Muscle layer of duodenum (tissue), 2 donors: ENCODE results near the gene CDC23.

Experiments used
- H3K27ac ChIP-seq: one replicate; pipeline ENCODE4 v1.7.0; 2013; ENCODE audit warnings: mild to moderate bottlenecking, low read length
- H3K27me3 ChIP-seq: one replicate; pipeline ENCODE4 v1.7.0; 2013; ENCODE audit warnings: low read depth, mild to moderate bottlenecking, control low read depth, low read length
- H3K36me3 ChIP-seq, 2 donors: one replicate each; pipeline ENCODE4 v1.7.0; 2013; ENCODE audit warnings: low read length in 2 of 2, control low read depth in 1 of 2, mild to moderate bottlenecking in 1 of 2; ENCODE audit not compliant: insufficient read depth in 2 of 2, control insufficient read depth in 1 of 2
- H3K4me1 ChIP-seq, 2 donors: one replicate each; pipeline ENCODE4 v1.7.0; 2013; ENCODE audit warnings: low read length in 2 of 2, mild to moderate bottlenecking in 2 of 2, control low read depth in 1 of 2, moderate library complexity in 1 of 2; ENCODE audit not compliant: insufficient read depth in 2 of 2, control insufficient read depth in 1 of 2
- H3K4me3 ChIP-seq, 2 donors: one replicate each; pipeline ENCODE4 v1.7.0; 2013; ENCODE audit warnings: low read length in 2 of 2, low read depth in 1 of 2, mild to moderate bottlenecking in 1 of 2
- H3K9me3 ChIP-seq, 2 donors: one replicate each; pipeline ENCODE4 v1.7.0; 2013; ENCODE audit warnings: low read length in 2 of 2, control low read depth in 1 of 2, mild to moderate bottlenecking in 1 of 2; ENCODE audit not compliant: control insufficient read depth in 1 of 2
- donor health status: healthy.

Gene CDC23

GRCh38 chr5:138139781-138140090, 73.4 kb downstream of the CDC23 start:
- Histone ChIP-seq H3K4me1 (peaks cover 0 to 8% of the 10 kb centered on the region in 2 donors), H3K27me3 (no peaks in the 10 kb centered on the region), H3K36me3 (no peaks in the 10 kb centered on the region), H3K9me3 (no peaks in the 10 kb centered on the region), H3K4me3 (peak overlapping the region; percentile 53 to 62), H3K27ac (no peak overlapping the region)

GRCh38 chr5:138138949-138139780, 74.0 kb downstream of the CDC23 start, which contains the start of gene NME5:
NME5 (minus strand) TSS chr5:138139428; CDS start chr5:138138780, 648 bp downstream.
- no peaks in the 10 kb centered on the region for H3K27me3 ChIP-seq
- H3K27ac ChIP-seq = no peak within 1 kb of the TSS
- peaks cover 0 to 8% of the 10 kb centered on the region in 2 donors for H3K4me1 ChIP-seq
- no peaks in the 10 kb centered on the region for H3K36me3 ChIP-seq
- H3K9me3 ChIP-seq = no peaks in the 10 kb centered on the region
- H3K4me3 ChIP-seq = peak within 1 kb of the TSS; percentile 53 to 62
